HL-60 (cell line): ENCODE results near the gene DGKE.

Source experiments
- DNase-seq, 2 experiments: peaks; one replicate each; pipeline ENCODE4 v3.0.0-alpha.2; 2010 to 2020; ENCODE audit warnings: low read depth in 1 of 2, low spot score in 1 of 2
- H3K27ac ChIP-seq: fragments of 250-450 bp; sonication (Bioruptor Pico); replicated peaks from 2 replicates; pipeline ENCODE4 v1.5.1; 2020; ENCODE audit warnings: mild to moderate bottlenecking, moderate library complexity
- H3K27me3 ChIP-seq: fragments of 250-450 bp; sonication (Bioruptor Pico); 2 replicates; pipeline ENCODE4 v1.5.1; 2021; ENCODE audit warnings: mild to moderate bottlenecking, moderate library complexity; ENCODE audit not compliant: insufficient read depth, poor library complexity, severe bottlenecking
- H3K4me3 ChIP-seq: replicated peaks from 2 replicates; pipeline ENCODE4 v1.5.1; 2011; ENCODE audit warnings: mild to moderate bottlenecking, control low read depth, low read length; ENCODE audit not compliant: insufficient read depth
- GABPA ChIP-seq: IDR thresholded peaks from 2 replicates; pipeline ENCODE4 v1.6.1; 2012; ENCODE audit warnings: low read depth
- POLR2AphosphoS5 ChIP-seq: IDR thresholded peaks from 2 replicates; pipeline ENCODE4 v1.6.1; 2012; ENCODE audit warnings: low read depth
- SPI1 ChIP-seq: IDR thresholded peaks from 2 replicates; pipeline ENCODE4 v1.6.1; 2012; ENCODE audit warnings: low read depth, mild to moderate bottlenecking, borderline replicate concordance
- TF ChIP-seq, protein P1 (sequence below): IDR thresholded peaks from one replicate; pipeline ENCODE4 v1.5.1; 2011; ENCODE audit warnings: low read length, control low read depth, inconsistent platforms; ENCODE audit not compliant: insufficient read depth
- TF ChIP-seq, protein P2 (sequence below): IDR thresholded peaks from 2 replicates; pipeline ENCODE4 v1.6.1; 2012; ENCODE audit warnings: low read depth; ENCODE audit not compliant: insufficient replicate concordance

DGKE gene

DNA sequence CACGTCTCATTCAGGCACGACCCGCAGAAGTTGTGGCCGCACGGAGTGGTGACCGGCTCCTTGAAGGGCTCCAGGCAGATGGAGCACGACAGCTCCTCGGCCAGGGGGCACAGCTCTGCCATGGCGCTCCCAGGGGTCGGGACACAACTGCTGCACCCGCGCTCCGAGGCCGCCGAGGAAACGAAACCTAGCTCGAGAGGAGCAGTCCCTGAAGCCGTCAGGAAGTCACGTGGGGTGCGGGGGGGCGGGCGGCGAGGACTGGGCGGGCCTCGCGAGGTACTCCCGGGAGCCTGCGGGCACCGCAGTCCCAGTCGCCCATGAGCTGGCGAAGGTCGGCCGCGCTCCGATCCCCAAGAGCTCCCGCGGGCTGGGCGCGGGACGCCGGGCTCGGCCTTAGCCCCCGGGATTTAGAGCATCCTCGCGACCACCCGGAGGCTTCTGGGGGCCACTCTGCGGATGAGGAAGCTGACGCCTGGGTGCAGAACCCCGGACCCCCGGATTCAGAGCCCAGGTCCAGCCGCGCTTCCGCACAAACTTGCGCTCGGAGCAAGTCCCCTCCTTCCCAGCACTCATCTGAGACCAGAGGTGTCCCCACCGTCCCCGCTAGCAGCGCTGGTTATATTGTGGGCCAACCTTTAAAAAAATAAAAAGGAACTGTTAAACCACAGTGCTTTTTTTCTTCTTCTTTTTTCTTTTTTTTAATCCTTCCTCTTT, 80.1 kb downstream of the DGKE start, which contains the start of gene TRIM25:
Gene TRIM25 (minus strand): TSS at position 183 of the 714 bp plus-strand sequence. CDS start 61 bp downstream, at position 122.
- no peaks in the 10 kb centered on the region for H3K27me3 ChIP-seq
- DNase-seq: peak; percentile 86 to 92
- peak; percentile 88; the same call in 1 of the 2 replicates for TF ChIP-seq POLR2AphosphoS5
- TF ChIP-seq, protein P1, sequence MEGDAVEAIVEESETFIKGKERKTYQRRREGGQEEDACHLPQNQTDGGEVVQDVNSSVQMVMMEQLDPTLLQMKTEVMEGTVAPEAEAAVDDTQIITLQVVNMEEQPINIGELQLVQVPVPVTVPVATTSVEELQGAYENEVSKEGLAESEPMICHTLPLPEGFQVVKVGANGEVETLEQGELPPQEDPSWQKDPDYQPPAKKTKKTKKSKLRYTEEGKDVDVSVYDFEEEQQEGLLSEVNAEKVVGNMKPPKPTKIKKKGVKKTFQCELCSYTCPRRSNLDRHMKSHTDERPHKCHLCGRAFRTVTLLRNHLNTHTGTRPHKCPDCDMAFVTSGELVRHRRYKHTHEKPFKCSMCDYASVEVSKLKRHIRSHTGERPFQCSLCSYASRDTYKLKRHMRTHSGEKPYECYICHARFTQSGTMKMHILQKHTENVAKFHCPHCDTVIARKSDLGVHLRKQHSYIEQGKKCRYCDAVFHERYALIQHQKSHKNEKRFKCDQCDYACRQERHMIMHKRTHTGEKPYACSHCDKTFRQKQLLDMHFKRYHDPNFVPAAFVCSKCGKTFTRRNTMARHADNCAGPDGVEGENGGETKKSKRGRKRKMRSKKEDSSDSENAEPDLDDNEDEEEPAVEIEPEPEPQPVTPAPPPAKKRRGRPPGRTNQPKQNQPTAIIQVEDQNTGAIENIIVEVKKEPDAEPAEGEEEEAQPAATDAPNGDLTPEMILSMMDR: no peak
- TF ChIP-seq, protein P2, sequence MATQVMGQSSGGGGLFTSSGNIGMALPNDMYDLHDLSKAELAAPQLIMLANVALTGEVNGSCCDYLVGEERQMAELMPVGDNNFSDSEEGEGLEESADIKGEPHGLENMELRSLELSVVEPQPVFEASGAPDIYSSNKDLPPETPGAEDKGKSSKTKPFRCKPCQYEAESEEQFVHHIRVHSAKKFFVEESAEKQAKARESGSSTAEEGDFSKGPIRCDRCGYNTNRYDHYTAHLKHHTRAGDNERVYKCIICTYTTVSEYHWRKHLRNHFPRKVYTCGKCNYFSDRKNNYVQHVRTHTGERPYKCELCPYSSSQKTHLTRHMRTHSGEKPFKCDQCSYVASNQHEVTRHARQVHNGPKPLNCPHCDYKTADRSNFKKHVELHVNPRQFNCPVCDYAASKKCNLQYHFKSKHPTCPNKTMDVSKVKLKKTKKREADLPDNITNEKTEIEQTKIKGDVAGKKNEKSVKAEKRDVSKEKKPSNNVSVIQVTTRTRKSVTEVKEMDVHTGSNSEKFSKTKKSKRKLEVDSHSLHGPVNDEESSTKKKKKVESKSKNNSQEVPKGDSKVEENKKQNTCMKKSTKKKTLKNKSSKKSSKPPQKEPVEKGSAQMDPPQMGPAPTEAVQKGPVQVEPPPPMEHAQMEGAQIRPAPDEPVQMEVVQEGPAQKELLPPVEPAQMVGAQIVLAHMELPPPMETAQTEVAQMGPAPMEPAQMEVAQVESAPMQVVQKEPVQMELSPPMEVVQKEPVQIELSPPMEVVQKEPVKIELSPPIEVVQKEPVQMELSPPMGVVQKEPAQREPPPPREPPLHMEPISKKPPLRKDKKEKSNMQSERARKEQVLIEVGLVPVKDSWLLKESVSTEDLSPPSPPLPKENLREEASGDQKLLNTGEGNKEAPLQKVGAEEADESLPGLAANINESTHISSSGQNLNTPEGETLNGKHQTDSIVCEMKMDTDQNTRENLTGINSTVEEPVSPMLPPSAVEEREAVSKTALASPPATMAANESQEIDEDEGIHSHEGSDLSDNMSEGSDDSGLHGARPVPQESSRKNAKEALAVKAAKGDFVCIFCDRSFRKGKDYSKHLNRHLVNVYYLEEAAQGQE: peak; percentile 66
- peak; percentile 74 for TF ChIP-seq SPI1
- H3K27ac ChIP-seq: peak within 1 kb of the TSS; percentile 99
- H3K4me3 ChIP-seq: peak within 1 kb of the TSS; percentile 91

- H3K27me3 ChIP-seq: no peaks in the 10 kb centered on the region
- H3K4me3 ChIP-seq: peak overlapping the region; percentile 91
- TF ChIP-seq GABPA (0 out of 2 replicates have a peak, but pooled peaks have one; percentile 38), POLR2AphosphoS5 (no peak)
- TF ChIP-seq, protein P2: no peak
- H3K27ac ChIP-seq: peak overlapping the region; percentile 99
- DNase-seq: no peak
Observed at GRCh38 chr17:56914581-56915273, 80.8 kb downstream of the DGKE start.

DNA sequence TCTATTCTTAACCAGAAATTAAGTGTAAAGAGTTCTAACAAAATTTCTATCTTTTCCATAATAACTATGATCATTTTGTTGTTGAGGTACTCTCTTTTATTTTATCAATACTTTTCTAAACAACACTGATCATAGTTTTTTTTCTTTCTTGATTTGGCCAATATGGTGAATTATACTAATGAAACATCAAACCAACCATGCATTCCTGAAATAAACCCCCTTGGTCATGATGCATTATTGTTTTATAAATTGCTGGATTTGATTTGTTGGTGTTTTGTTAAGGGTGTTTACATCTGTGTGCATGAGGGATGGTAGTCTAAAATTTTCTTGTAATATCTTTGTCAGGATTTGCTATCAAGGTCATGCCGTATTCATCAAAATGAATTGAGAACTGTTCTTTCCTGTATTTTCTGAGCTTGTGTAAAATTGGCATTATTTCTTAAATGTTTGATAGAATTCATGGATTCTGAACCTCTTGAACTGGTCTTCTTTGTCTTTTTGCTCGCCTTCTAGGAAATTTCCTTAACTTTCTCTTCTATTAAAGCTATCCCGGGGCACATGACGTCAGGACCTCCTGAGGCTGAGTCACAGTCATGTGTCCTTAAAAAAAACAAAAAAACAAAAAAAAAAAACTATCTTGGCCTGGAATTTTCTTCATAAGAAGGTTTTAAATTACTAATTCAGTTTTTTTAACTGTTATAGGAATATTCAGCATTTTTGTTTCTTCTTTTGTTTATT, 83.8 kb downstream of the DGKE start:
- Histone ChIP-seq H3K27ac (no peak overlapping the region; the same call in 1 of the 2 replicates), H3K4me3 (no peak overlapping the region), H3K27me3 (no peaks in the 10 kb centered on the region)
- no peak for DNase-seq
- no peak for TF ChIP-seq POLR2AphosphoS5
- TF ChIP-seq, protein P1: no peak
- no peak for TF ChIP-seq GABPA
- no peak for TF ChIP-seq SPI1
- TF ChIP-seq, protein P2: no peak
